Measurements from ENCODE around the gene SUPT3H. TPM values are rescaled to one million over a fixed set of nuclear protein-coding genes. Genes with fewer than 3 reads are reported as not detected.

SUPT3H gene
- total and polyA plus RNA-seq, 4 donors, result 0.85 to 4.8 (median 2.4) TPM

DNA sequence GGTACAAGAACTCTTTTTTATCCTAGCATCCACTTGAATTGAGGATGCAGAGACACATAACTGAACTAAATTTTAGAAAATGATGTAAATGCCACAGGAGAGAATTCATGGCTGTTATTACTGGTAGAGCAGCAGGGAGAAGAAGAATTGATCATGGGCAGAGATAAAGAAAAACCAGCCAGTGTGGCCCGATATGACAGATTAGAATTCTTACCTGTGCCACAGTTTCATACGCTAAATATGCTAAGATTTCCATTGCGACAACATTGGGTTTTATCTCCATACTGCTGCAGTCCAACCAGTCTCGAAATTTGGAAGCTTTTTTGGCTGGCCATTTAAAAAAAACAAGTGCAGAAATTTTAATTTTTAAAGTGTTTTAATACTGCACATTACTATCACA lies 423.5 kb downstream of the SUPT3H start:
- TF ChIP-seq FOXA1 (IDR thresholded peaks at IDR 0.05) (no peak), JUND (IDR thresholded peaks at IDR 0.05) (no peak), HNF4G (IDR thresholded peaks at IDR 0.05) (no peak), SP1 (IDR thresholded peaks at IDR 0.05) (no peak), HNF4A (conservative IDR thresholded peaks at IDR 0.05) (no peak), RAD21 (IDR thresholded peaks at IDR 0.05) (no peak), NR2F2 (IDR thresholded peaks at IDR 0.05) (no peak), EGR1 (IDR thresholded peaks at IDR 0.05; ENCODE audit: low read depth in 2 of 2) (no peak), TAF1 (conservative IDR thresholded peaks at IDR 0.05) (no peak), RXRA (IDR thresholded peaks at IDR 0.05) (no peak)
- TF ChIP-seq, protein P1, sequence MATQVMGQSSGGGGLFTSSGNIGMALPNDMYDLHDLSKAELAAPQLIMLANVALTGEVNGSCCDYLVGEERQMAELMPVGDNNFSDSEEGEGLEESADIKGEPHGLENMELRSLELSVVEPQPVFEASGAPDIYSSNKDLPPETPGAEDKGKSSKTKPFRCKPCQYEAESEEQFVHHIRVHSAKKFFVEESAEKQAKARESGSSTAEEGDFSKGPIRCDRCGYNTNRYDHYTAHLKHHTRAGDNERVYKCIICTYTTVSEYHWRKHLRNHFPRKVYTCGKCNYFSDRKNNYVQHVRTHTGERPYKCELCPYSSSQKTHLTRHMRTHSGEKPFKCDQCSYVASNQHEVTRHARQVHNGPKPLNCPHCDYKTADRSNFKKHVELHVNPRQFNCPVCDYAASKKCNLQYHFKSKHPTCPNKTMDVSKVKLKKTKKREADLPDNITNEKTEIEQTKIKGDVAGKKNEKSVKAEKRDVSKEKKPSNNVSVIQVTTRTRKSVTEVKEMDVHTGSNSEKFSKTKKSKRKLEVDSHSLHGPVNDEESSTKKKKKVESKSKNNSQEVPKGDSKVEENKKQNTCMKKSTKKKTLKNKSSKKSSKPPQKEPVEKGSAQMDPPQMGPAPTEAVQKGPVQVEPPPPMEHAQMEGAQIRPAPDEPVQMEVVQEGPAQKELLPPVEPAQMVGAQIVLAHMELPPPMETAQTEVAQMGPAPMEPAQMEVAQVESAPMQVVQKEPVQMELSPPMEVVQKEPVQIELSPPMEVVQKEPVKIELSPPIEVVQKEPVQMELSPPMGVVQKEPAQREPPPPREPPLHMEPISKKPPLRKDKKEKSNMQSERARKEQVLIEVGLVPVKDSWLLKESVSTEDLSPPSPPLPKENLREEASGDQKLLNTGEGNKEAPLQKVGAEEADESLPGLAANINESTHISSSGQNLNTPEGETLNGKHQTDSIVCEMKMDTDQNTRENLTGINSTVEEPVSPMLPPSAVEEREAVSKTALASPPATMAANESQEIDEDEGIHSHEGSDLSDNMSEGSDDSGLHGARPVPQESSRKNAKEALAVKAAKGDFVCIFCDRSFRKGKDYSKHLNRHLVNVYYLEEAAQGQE (IDR thresholded peaks at IDR 0.05), result no peak
- TF ChIP-seq, protein P2, sequence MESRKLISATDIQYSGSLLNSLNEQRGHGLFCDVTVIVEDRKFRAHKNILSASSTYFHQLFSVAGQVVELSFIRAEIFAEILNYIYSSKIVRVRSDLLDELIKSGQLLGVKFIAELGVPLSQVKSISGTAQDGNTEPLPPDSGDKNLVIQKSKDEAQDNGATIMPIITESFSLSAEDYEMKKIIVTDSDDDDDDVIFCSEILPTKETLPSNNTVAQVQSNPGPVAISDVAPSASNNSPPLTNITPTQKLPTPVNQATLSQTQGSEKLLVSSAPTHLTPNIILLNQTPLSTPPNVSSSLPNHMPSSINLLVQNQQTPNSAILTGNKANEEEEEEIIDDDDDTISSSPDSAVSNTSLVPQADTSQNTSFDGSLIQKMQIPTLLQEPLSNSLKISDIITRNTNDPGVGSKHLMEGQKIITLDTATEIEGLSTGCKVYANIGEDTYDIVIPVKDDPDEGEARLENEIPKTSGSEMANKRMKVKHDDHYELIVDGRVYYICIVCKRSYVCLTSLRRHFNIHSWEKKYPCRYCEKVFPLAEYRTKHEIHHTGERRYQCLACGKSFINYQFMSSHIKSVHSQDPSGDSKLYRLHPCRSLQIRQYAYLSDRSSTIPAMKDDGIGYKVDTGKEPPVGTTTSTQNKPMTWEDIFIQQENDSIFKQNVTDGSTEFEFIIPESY (IDR thresholded peaks at IDR 0.05), result no peak
- TF ChIP-seq, protein P3, sequence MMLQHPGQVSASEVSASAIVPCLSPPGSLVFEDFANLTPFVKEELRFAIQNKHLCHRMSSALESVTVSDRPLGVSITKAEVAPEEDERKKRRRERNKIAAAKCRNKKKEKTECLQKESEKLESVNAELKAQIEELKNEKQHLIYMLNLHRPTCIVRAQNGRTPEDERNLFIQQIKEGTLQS (IDR thresholded peaks at IDR 0.05), result no peak
- TF ChIP-seq, protein P4, sequence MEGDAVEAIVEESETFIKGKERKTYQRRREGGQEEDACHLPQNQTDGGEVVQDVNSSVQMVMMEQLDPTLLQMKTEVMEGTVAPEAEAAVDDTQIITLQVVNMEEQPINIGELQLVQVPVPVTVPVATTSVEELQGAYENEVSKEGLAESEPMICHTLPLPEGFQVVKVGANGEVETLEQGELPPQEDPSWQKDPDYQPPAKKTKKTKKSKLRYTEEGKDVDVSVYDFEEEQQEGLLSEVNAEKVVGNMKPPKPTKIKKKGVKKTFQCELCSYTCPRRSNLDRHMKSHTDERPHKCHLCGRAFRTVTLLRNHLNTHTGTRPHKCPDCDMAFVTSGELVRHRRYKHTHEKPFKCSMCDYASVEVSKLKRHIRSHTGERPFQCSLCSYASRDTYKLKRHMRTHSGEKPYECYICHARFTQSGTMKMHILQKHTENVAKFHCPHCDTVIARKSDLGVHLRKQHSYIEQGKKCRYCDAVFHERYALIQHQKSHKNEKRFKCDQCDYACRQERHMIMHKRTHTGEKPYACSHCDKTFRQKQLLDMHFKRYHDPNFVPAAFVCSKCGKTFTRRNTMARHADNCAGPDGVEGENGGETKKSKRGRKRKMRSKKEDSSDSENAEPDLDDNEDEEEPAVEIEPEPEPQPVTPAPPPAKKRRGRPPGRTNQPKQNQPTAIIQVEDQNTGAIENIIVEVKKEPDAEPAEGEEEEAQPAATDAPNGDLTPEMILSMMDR (IDR thresholded peaks at IDR 0.05; ENCODE audit: low read depth, low read length, missing input control), result no peak
- TF ChIP-seq, protein P5, sequence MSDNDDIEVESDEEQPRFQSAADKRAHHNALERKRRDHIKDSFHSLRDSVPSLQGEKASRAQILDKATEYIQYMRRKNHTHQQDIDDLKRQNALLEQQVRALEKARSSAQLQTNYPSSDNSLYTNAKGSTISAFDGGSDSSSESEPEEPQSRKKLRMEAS (IDR thresholded peaks at IDR 0.05), result no peak
- DNase-seq (ENCODE audit: low spot score), result no peak
- H3K27me3 ChIP-seq (ENCODE audit: control insufficient read depth in 4 of 4, insufficient read depth in 4 of 4, low read length in 3 of 4), result no peaks in the 10 kb centered on the region
- no peak overlapping the region for H3K27ac ChIP-seq (ENCODE audit: low read depth in 1 of 2, low read length in 2 of 2)
- no peaks in the 10 kb centered on the region for H3K4me1 ChIP-seq (ENCODE audit: control insufficient read depth in 4 of 4, insufficient read depth in 4 of 4, low read length in 3 of 4)
- peaks cover 0 to 11% (median 5%) of the 10 kb centered on the region in 4 donors for H3K9me3 ChIP-seq (ENCODE audit: control insufficient read depth in 4 of 4, low read length in 3 of 4)
- 96% methylated on average over 4 of the region's 4 CpGs for WGBS
- H3K36me3 ChIP-seq (ENCODE audit: control insufficient read depth in 4 of 4, insufficient read depth in 3 of 4, low read depth in 1 of 4, low read length in 3 of 4), result peaks cover 0 to 2% (median 0%) of the 10 kb centered on the region in 4 donors
- no peak overlapping the region for H3K4me3 ChIP-seq (ENCODE audit: low read depth in 1 of 3, low read length in 3 of 3)
- no peak overlapping the region for H3K9ac ChIP-seq (ENCODE audit: low read depth in 1 of 2, low read length in 2 of 2)

DNA sequence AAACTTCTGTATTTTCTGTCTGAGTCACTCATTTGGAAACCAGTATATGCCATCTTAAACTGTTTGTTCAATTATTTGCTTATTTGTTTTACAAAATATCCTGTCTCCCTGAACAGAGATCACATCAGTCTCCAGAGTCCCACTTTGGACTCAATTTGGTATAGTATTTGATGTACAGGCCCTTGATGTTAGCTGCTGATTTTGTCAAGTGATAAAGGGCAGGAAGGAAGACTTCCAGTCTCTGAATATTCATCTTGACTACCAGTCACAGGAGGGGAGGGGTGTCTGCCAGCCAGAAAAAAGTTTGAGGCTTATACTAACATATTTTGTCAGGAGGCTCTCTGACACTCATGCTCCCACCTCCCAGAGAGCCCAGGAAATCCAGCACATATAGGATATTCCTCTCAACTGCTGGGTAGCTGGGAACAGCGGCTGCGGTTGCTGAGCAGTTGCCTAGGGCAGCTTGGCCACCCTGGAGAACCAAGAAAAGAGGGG lies 426.4 kb downstream of the SUPT3H start:
- Histone ChIP-seq H3K36me3 (ENCODE audit: control insufficient read depth in 4 of 4, insufficient read depth in 3 of 4, low read depth in 1 of 4, low read length in 3 of 4) (peaks cover 0 to 2% (median 0%) of the 10 kb centered on the region in 4 donors), H3K9me3 (ENCODE audit: control insufficient read depth in 4 of 4, low read length in 3 of 4) (peaks cover 0 to 11% (median 6%) of the 10 kb centered on the region in 4 donors), H3K27me3 (ENCODE audit: control insufficient read depth in 4 of 4, insufficient read depth in 4 of 4, low read length in 3 of 4) (no peaks in the 10 kb centered on the region), H3K9ac (ENCODE audit: low read depth in 1 of 2, low read length in 2 of 2) (no peak overlapping the region), H3K4me3 (ENCODE audit: low read depth in 1 of 3, low read length in 3 of 3) (no peak overlapping the region), H3K27ac (ENCODE audit: low read depth in 1 of 2, low read length in 2 of 2) (no peak overlapping the region), H3K4me1 (ENCODE audit: control insufficient read depth in 4 of 4, insufficient read depth in 4 of 4, low read length in 3 of 4) (no peaks in the 10 kb centered on the region)
- TF ChIP-seq, protein P2 (IDR thresholded peaks at IDR 0.05), result no peak
- no peak for TF ChIP-seq EGR1 (IDR thresholded peaks at IDR 0.05; ENCODE audit: low read depth in 2 of 2)
- TF ChIP-seq, protein P5 (IDR thresholded peaks at IDR 0.05), result no peak
- TF ChIP-seq GABPA (IDR thresholded peaks at IDR 0.05 in 1 of 2, conservative IDR thresholded peaks at IDR 0.05 in 1 of 2), result no peak
- TF ChIP-seq HNF4A (conservative IDR thresholded peaks at IDR 0.05), result no peak
- no peak for TF ChIP-seq YY1 (IDR thresholded peaks at IDR 0.05)
- no peak for TF ChIP-seq RAD21 (IDR thresholded peaks at IDR 0.05)
- TF ChIP-seq, protein P3 (IDR thresholded peaks at IDR 0.05), result no peak
- TF ChIP-seq TAF1 (conservative IDR thresholded peaks at IDR 0.05), result no peak
- 98% methylated on average over 2 of the region's 2 CpGs for WGBS
- no peak for DNase-seq (ENCODE audit: low spot score)
